Mesothelial cell of epicardium (in vitro differentiated cells): Measurements from ENCODE around the gene CAV1. TPM values are rescaled to one million over a fixed set of nuclear protein-coding genes. Genes with fewer than 3 reads are reported as not detected.

Source experiments
- DNase-seq, 2 experiments: peaks; one replicate each; pipeline ENCODE4 v3.0.0; 2021; ENCODE audit warnings: low spot score in 2 of 2; ENCODE audit not compliant: unreplicated experiment in 2 of 2
- H3K27ac Mint-ChIP-seq: 2 replicates; pipeline ENCODE4 v1.8.0; 2021; ENCODE audit warnings: mixed read lengths
- H3K27me3 Mint-ChIP-seq: 2 replicates; pipeline ENCODE4 v1.8.0; 2021; ENCODE audit warnings: low read depth, mixed read lengths
- H3K36me3 Mint-ChIP-seq: 2 replicates; pipeline ENCODE4 v1.8.0; 2021; ENCODE audit warnings: mixed read lengths
- H3K4me1 Mint-ChIP-seq: 2 replicates; pipeline ENCODE4 v1.8.0; 2021; ENCODE audit warnings: mixed read lengths
- H3K4me3 Mint-ChIP-seq: 2 replicates; pipeline ENCODE4 v1.8.0; 2021; ENCODE audit warnings: mild to moderate bottlenecking, moderate library complexity, mixed read lengths
- H3K9me3 Mint-ChIP-seq: 2 replicates; pipeline ENCODE4 v1.8.0; 2021; ENCODE audit warnings: mixed read lengths
- total RNA-seq: library from RNA; stranded (reverse); gene quantifications from 3 replicates; pipeline ENCODE4 v1.2.1, GENCODE V29; 2021
- TF ChIP-seq, protein P1 (sequence below): fragments of 200-600 bp; sonication (generic); IDR thresholded peaks from one replicate; pipeline ENCODE4 v1.5.0; 2021; ENCODE audit warnings: antibody characterized with exemption; ENCODE audit not compliant: unreplicated experiment

Gene CAV1
- total RNA-seq, 1 donor from 2014 or later, result 2.7 TPM

DNA sequence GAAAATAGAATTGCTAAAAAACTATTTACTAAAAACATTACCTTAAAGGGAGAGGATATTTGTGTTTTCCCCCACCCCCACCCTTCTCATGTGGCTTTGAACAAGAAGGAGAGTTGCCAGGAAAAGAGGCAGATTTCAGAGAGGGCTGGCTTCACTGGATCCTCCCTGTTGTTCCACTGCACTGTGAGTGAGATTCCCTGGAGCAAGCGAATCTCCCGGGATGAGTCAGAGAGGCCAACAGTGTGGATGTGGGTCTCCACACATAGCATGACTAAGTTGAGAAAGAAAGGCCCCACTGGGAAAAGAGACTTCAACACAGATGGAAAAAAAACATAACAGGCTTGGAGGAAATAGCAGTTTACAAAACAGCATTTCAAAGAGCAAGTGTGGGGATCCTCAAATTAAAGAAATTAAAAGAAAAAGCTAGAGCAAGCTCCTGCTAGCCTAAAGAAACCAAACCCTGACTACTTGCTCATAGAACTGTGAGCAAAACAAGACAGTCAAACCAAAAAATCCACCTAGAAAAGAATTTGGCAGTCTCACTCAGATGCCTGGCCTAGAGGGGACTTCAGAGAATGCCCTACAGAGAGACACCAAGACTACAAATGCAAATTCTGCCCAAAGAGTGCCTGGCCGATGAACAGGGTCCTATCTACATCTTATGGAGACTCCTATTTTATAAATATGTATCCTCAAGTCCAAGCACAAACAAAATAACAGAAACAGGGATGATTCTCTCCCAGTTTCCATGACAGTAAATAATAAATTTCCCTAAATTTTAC lies 3.4 kb downstream of the CAV1 start:
- no peak for DNase-seq
- TF ChIP-seq, protein P1, sequence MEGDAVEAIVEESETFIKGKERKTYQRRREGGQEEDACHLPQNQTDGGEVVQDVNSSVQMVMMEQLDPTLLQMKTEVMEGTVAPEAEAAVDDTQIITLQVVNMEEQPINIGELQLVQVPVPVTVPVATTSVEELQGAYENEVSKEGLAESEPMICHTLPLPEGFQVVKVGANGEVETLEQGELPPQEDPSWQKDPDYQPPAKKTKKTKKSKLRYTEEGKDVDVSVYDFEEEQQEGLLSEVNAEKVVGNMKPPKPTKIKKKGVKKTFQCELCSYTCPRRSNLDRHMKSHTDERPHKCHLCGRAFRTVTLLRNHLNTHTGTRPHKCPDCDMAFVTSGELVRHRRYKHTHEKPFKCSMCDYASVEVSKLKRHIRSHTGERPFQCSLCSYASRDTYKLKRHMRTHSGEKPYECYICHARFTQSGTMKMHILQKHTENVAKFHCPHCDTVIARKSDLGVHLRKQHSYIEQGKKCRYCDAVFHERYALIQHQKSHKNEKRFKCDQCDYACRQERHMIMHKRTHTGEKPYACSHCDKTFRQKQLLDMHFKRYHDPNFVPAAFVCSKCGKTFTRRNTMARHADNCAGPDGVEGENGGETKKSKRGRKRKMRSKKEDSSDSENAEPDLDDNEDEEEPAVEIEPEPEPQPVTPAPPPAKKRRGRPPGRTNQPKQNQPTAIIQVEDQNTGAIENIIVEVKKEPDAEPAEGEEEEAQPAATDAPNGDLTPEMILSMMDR, result no peak
- Mint-ChIP-seq H3K27ac (no peak overlapping the region), H3K36me3 (no peaks in the 10 kb centered on the region), H3K4me3 (no peak overlapping the region), H3K27me3 (peaks cover 48% of the 10 kb centered on the region), H3K9me3 (no peaks in the 10 kb centered on the region), H3K4me1 (peaks cover 20% of the 10 kb centered on the region)

DNA sequence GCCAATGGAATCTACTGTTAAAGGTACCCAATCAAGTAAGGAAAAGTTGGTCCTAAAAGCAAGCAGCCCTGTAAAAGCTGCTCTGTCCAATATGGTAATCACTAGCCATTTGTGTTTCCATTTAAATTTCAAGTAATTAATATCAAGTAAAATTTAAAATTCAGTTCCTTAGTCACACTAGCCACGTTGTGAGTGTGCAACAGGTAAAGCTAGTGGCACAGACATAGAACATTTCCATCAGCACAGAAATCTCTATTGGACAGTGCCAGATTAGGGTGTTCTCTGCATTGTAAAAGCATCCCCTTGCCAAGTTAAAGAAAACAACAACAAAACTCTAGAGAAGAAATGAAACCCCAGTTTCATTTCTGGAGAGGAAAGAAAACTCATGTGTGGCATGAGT lies 4.4 kb downstream of the CAV1 start:
- peaks cover 37% of the 10 kb centered on the region for H3K27me3 Mint-ChIP-seq
- no peaks in the 10 kb centered on the region for H3K9me3 Mint-ChIP-seq
- peaks cover 20% of the 10 kb centered on the region for H3K4me1 Mint-ChIP-seq
- no peaks in the 10 kb centered on the region for H3K36me3 Mint-ChIP-seq
- H3K27ac Mint-ChIP-seq, result no peak overlapping the region
- H3K4me3 Mint-ChIP-seq, result no peak overlapping the region
- DNase-seq, result no peak
- TF ChIP-seq, protein P1, result no peak

DNA sequence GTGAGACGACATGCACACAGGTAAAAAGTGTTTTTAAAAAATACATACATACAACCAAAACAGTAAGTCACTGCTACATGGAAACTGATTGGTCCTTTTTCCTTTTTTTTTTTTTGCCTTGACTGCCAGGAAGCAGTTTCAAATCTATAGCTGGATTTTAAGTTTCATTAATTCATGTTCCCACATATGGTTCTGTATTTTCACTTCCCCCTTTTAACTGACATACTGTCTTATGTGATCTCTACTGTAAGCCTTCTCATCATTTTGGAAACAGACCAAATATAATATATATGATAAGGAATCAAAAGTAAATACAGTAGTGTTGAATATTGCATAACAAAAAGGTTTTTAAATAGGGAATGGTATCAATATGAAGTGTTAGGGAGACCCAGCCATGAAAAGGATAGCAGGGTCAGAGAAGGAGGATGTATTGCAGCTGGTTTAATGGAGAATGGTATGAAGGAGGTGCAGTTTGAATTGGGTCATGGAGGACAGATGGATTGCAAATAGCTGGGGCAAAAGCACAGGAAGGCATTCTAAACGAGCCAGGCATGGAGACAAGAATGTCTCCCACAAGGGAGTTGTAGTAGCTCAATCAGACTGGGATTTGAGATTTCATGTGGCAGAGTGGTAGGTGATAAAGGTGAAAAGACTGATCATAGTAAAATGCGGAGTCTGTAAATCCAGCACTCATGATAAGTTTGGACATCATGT lies 5.4 kb downstream of the CAV1 start:
- TF ChIP-seq, protein P1, result no peak
- H3K36me3 Mint-ChIP-seq, result no peaks in the 10 kb centered on the region
- H3K9me3 Mint-ChIP-seq, result no peaks in the 10 kb centered on the region
- no peak for DNase-seq
- no peak overlapping the region for H3K27ac Mint-ChIP-seq
- H3K4me3 Mint-ChIP-seq, result no peak overlapping the region
- H3K27me3 Mint-ChIP-seq, result peaks cover 28% of the 10 kb centered on the region
- H3K4me1 Mint-ChIP-seq, result peaks cover 11% of the 10 kb centered on the region

DNA sequence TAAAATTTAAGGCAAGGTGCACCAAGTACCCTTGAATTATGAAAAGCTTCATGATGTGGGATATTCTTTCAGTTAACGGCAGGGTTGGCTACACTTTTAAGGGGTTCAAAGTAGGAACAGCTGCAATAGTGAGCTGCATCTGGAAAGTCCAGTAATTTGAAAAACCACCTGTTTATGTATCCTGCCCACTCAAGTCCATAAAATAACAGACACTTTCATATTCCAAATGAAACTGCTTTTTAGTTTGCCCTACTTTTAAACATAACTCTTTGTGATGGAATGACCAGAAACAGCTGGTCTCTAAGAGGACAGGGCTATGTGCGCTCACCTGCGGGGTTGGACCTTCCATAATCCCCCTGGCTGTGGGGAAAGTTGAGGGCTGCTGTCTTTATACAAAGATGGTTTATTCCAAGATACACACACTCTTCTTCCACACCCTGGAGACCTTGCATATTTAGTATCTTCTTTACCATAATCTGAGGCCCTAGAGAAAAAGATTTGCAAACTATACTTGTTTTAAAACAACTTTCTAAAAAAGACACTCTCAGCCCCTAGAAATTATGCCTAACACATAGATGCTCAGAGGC lies 7.4 kb downstream of the CAV1 start:
- no peaks in the 10 kb centered on the region for H3K36me3 Mint-ChIP-seq
- peaks cover 10% of the 10 kb centered on the region for H3K27me3 Mint-ChIP-seq
- no peak for DNase-seq
- no peaks in the 10 kb centered on the region for H3K4me1 Mint-ChIP-seq
- no peak overlapping the region for H3K4me3 Mint-ChIP-seq
- H3K27ac Mint-ChIP-seq, result no peak overlapping the region
- TF ChIP-seq, protein P1, result no peak
- H3K9me3 Mint-ChIP-seq, result no peaks in the 10 kb centered on the region

DNA sequence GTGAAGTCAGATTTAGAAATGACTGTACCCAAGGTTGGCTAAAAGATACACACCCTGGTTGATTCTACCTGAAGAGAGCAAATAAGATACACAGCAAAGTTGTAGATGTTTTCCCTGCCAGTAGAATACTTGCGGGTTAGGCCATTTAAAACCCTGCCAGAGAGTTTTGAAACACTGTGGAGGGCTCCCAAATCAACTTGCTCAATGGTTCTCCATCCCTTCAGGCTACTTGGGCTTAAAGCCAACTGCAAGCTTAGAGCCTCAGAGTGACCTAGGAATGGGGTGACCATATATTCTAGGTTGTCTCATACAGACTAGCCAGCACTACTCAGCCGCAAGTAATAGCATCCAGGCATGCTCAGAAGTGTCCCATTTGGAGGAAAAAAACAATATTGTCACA lies 10.0 kb downstream of the CAV1 start:
- no peak overlapping the region for H3K27ac Mint-ChIP-seq
- no peak overlapping the region for H3K4me3 Mint-ChIP-seq
- DNase-seq, result no peak
- peaks cover 6% of the 10 kb centered on the region for H3K4me1 Mint-ChIP-seq
- H3K27me3 Mint-ChIP-seq, result no peaks in the 10 kb centered on the region
- H3K36me3 Mint-ChIP-seq, result peaks cover 3% of the 10 kb centered on the region
- H3K9me3 Mint-ChIP-seq, result peaks cover 7% of the 10 kb centered on the region
- TF ChIP-seq, protein P1, result no peak
